ENCODE results near the gene PGA4. TPM values are rescaled to one million over a fixed set of nuclear protein-coding genes. Genes with fewer than 3 reads are reported as not detected.

PGA4 gene
- total and polyA plus RNA-seq, 4 experiments from 2014 or later = not detected

- ChIA-PET CTCF (ENCODE audit: partially characterized antibody) (no interaction called here), POLR2A (ENCODE audit: partially characterized antibody) (no interaction called here)
- no peaks in the 10 kb centered on the region for H3K27me3 ChIP-seq (ENCODE audit: insufficient read depth, low read length)
- no peaks in the 10 kb centered on the region for H3K4me1 ChIP-seq (ENCODE audit: insufficient read depth, low read length)
- Mint-ChIP-seq H3K4me3 (no peak overlapping the region), H3K36me3 (no peaks in the 10 kb centered on the region), H3K9me3 (no peaks in the 10 kb centered on the region), H3K4me1 (no peaks in the 10 kb centered on the region), H3K27ac (no peak overlapping the region), H3K27me3 (peaks cover 0 to 4% of the 10 kb centered on the region in 2 donors)
- no peaks in the 10 kb centered on the region for H3K9me3 ChIP-seq (ENCODE audit: control insufficient read depth in 1 of 2, low read length in 2 of 2)
- intact Hi-C loops (cut with micrococcal nuclease) = no loop called here
- H3K4me3 ChIP-seq (ENCODE audit: low read length in 2 of 2) = no peak overlapping the region
- no peak for DNase-seq
- no peak overlapping the region for H3K27ac ChIP-seq (ENCODE audit: low read depth, low read length)
- no peaks in the 10 kb centered on the region for H3K36me3 ChIP-seq (ENCODE audit: insufficient read depth, low read length)
These were observed 50.6 kb downstream of the PGA4 start for GRCh38 chr11:61272731-61273130.

- no peak for DNase-seq
- Histone ChIP-seq H3K27me3 (ENCODE audit: insufficient read depth, low read length) (no peaks in the 10 kb centered on the region), H3K4me3 (ENCODE audit: low read length in 2 of 2) (no peak overlapping the region), H3K36me3 (ENCODE audit: insufficient read depth, low read length) (no peaks in the 10 kb centered on the region), H3K9me3 (ENCODE audit: control insufficient read depth in 1 of 2, low read length in 2 of 2) (no peaks in the 10 kb centered on the region), H3K4me1 (ENCODE audit: insufficient read depth, low read length) (no peaks in the 10 kb centered on the region), H3K27ac (ENCODE audit: low read depth, low read length) (no peak overlapping the region)
- H3K9me3 Mint-ChIP-seq = no peaks in the 10 kb centered on the region
- H3K27ac Mint-ChIP-seq = no peak overlapping the region
- H3K4me1 Mint-ChIP-seq = no peaks in the 10 kb centered on the region
- intact Hi-C loops (cut with micrococcal nuclease) = no loop called here
- ChIA-PET CTCF (ENCODE audit: partially characterized antibody) (interaction anchor here (1.0 kb wide), 1 partner anchor 7 kb away, joined by 3 read pairs; no protein-coding TSS in a partner anchor), POLR2A (ENCODE audit: partially characterized antibody) (no interaction called here)
- H3K4me3 Mint-ChIP-seq = no peak overlapping the region
- H3K27me3 Mint-ChIP-seq = peaks cover 0 to 9% of the 10 kb centered on the region in 2 donors
- no peaks in the 10 kb centered on the region for H3K36me3 Mint-ChIP-seq
These were observed 51.3 kb downstream of the PGA4 start for GRCh38 chr11:61273178-61274078.

DNA sequence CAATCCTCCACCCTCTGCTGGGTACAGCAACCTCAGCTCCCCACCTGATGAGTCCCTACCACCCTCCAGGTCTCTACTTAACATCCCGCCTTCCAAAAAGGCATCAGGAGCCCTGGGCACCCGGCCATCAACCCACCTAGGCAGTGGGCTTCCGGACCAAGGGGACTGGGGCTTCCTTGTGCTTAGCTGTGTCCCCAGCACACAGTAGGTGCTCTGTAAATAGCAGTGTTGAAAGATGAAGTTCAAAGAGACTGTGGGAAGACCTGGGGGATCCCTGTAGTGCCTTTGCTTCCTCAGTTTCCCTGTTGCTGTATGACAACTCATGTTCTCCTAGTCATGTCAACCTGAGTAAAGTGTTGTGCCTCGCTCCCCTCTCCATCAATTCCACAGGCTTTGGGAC is 51.9 kb downstream of the PGA4 start:
- Histone ChIP-seq H3K9me3 (ENCODE audit: control insufficient read depth in 1 of 2, low read length in 2 of 2) (no peaks in the 10 kb centered on the region), H3K4me1 (ENCODE audit: insufficient read depth, low read length) (no peaks in the 10 kb centered on the region), H3K36me3 (ENCODE audit: insufficient read depth, low read length) (no peaks in the 10 kb centered on the region), H3K27ac (ENCODE audit: low read depth, low read length) (no peak overlapping the region), H3K27me3 (ENCODE audit: insufficient read depth, low read length) (no peaks in the 10 kb centered on the region), H3K4me3 (ENCODE audit: low read length in 2 of 2) (no peak overlapping the region)
- ChIA-PET POLR2A (ENCODE audit: partially characterized antibody) (no interaction called here), CTCF (ENCODE audit: partially characterized antibody) (interaction anchor here (1.0 kb wide), 1 partner anchor 8 kb away, joined by 3 read pairs; no protein-coding TSS in a partner anchor)
- H3K4me1 Mint-ChIP-seq = no peaks in the 10 kb centered on the region
- H3K27me3 Mint-ChIP-seq = peaks cover 0 to 9% of the 10 kb centered on the region in 2 donors
- intact Hi-C loops (cut with micrococcal nuclease) = no loop called here
- no peaks in the 10 kb centered on the region for H3K9me3 Mint-ChIP-seq
- no peaks in the 10 kb centered on the region for H3K36me3 Mint-ChIP-seq
- H3K27ac Mint-ChIP-seq = no peak overlapping the region
- no peak overlapping the region for H3K4me3 Mint-ChIP-seq
- DNase-seq = no peak

DNA sequence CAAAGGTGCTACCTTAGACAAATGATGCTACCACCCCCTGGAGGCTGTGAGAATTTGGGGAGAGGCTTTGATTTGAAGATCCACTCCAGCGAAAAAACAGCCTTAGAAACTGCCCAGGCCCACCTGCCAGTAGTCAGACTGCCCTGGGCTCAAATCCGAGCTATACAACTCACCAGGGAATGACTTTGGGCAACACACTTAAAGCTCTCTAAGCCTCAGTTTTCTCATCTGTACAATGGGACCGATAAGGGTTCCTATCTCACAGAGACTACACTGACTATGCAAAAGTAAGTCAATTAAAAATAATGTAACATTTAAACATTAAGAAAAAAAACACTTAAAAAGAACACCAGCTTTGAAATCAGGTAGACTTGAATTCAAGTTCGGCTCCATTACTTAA is 53.0 kb downstream of the PGA4 start:
- intact Hi-C loops (cut with micrococcal nuclease) = no loop called here
- Mint-ChIP-seq H3K36me3 (no peaks in the 10 kb centered on the region), H3K27ac (no peak overlapping the region), H3K4me3 (no peak overlapping the region), H3K4me1 (no peaks in the 10 kb centered on the region), H3K9me3 (peaks cover 0 to under 1% (median 0%) of the 10 kb centered on the region in 8 donors), H3K27me3 (peaks cover 2 to 9% of the 10 kb centered on the region in 2 donors)
- no peaks in the 10 kb centered on the region for H3K4me1 ChIP-seq (ENCODE audit: insufficient read depth, low read length)
- H3K4me3 ChIP-seq (ENCODE audit: low read length in 2 of 2) = no peak overlapping the region
- no peak overlapping the region for H3K27ac ChIP-seq (ENCODE audit: low read depth, low read length)
- CTCF ChIA-PET (ENCODE audit: partially characterized antibody) = no interaction called here
- POLR2A ChIA-PET (ENCODE audit: partially characterized antibody) = no interaction called here
- DNase-seq = no peak
- H3K36me3 ChIP-seq (ENCODE audit: insufficient read depth, low read length) = no peaks in the 10 kb centered on the region
- H3K27me3 ChIP-seq (ENCODE audit: insufficient read depth, low read length) = no peaks in the 10 kb centered on the region
- H3K9me3 ChIP-seq (ENCODE audit: control insufficient read depth in 1 of 2, low read length in 2 of 2) = no peaks in the 10 kb centered on the region

DNA sequence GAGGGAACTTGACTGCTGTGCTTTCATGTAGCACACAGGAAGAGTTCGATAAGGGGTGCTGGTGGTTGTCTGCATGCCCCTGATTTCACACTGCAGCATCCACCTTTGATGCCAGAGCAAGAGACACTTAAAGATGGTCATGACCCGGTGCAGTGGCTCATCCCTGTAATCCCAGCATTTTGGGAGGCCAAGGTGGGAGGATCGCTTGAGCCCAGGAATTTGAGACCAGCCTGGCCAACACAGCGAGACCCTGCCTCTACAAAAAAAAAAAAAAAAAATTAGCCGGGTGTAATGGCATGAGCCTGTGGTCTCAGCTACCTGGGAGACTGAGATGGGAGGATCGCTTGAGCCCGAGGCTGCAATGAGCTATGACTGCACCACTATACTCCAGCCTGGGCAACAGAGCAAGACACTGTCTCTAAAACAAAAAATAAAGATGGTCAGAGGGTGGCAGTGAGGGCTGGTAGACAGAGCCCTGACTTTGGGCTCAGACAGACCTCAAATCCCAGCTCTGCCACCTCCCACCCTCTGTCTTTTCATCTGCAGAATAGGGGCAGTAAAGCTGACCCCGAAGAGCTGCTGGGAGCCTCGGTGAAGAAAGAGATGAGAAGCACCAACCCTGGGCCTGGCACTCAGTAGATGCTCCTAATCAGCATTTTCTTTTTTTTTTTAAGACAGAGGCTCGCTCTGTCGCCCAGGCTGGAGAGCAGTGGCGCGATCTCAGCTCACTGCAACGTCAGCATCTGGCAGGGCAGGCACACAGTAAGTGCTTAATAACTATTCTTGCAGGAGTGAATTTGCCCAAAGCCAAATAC is 55.2 kb downstream of the PGA4 start:
- no peaks in the 10 kb centered on the region for H3K36me3 ChIP-seq (ENCODE audit: insufficient read depth, low read length)
- Mint-ChIP-seq H3K27me3 (peaks cover 2 to 9% of the 10 kb centered on the region in 2 donors), H3K36me3 (no peaks in the 10 kb centered on the region), H3K27ac (no peak overlapping the region), H3K4me3 (no peak overlapping the region), H3K9me3 (peaks cover 0 to 2% (median 0%) of the 10 kb centered on the region in 8 donors), H3K4me1 (no peaks in the 10 kb centered on the region)
- H3K27me3 ChIP-seq (ENCODE audit: insufficient read depth, low read length) = no peaks in the 10 kb centered on the region
- no peaks in the 10 kb centered on the region for H3K4me1 ChIP-seq (ENCODE audit: insufficient read depth, low read length)
- ChIA-PET POLR2A (ENCODE audit: partially characterized antibody) (no interaction called here), CTCF (ENCODE audit: partially characterized antibody) (interaction anchor here (0.7 kb wide), 1 partner anchor 24 kb away, joined by 5 read pairs; no protein-coding TSS in a partner anchor)
- H3K27ac ChIP-seq (ENCODE audit: low read depth, low read length) = no peak overlapping the region
- no peak for DNase-seq
- no peaks in the 10 kb centered on the region for H3K9me3 ChIP-seq (ENCODE audit: control insufficient read depth in 1 of 2, low read length in 2 of 2)
- intact Hi-C loops (cut with micrococcal nuclease) = no loop called here
- H3K4me3 ChIP-seq (ENCODE audit: low read length in 2 of 2) = no peak overlapping the region

DNA sequence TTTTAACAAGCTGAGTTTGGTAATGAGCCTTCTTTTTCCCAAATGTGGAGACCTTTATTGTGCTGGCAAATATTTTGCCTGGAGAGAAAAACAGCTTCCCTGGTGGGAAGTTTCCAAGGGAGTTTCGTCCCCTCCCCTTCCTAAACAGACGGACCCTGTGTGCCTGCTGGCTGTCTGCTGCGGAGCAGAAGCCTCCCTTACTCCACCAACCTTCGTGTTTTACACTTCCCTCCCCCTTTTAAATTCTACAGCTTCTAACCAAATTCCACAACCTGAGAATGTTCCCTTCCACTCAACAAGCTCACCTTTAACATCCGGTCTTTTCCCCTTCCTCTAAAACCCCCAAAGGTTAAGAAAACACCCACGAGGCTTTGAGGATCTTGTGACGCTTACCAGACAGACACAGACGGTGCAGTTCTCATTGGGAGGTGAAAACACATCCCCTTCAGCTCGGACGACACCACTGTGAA is 55.9 kb downstream of the PGA4 start:
- Mint-ChIP-seq H3K4me1 (no peaks in the 10 kb centered on the region), H3K27me3 (peaks cover 2 to 9% of the 10 kb centered on the region in 2 donors), H3K27ac (peak overlapping the region in 1 of 7 donors; percentile 22), H3K36me3 (no peaks in the 10 kb centered on the region), H3K9me3 (peaks cover 0 to 2% (median 0%) of the 10 kb centered on the region in 8 donors), H3K4me3 (no peak overlapping the region)
- ChIA-PET POLR2A (ENCODE audit: partially characterized antibody) (no interaction called here), CTCF (ENCODE audit: partially characterized antibody) (interaction anchor here (0.7 kb wide), 1 partner anchor 24 kb away, joined by 5 read pairs; no protein-coding TSS in a partner anchor)
- H3K27ac ChIP-seq (ENCODE audit: low read depth, low read length) = no peak overlapping the region
- H3K27me3 ChIP-seq (ENCODE audit: insufficient read depth, low read length) = no peaks in the 10 kb centered on the region
- no peaks in the 10 kb centered on the region for H3K4me1 ChIP-seq (ENCODE audit: insufficient read depth, low read length)
- no peak for DNase-seq
- no peaks in the 10 kb centered on the region for H3K36me3 ChIP-seq (ENCODE audit: insufficient read depth, low read length)
- H3K4me3 ChIP-seq (ENCODE audit: low read length in 2 of 2) = no peak overlapping the region
- intact Hi-C loops (cut with micrococcal nuclease) = no loop called here
- no peaks in the 10 kb centered on the region for H3K9me3 ChIP-seq (ENCODE audit: control insufficient read depth in 1 of 2, low read length in 2 of 2)

Data from CD4-positive, alpha-beta memory T cell (primary cell).